HG02938 (cell line): ENCODE measurements around the gene SLC35E4.

Experiments used
- ATAC-seq: cut with Tn5 transposase; IDR thresholded peaks from one replicate; pipeline ENCODE4 v1.9.1; 2021; ENCODE audit warnings: mild to moderate bottlenecking, moderate library complexity; ENCODE audit not compliant: unreplicated experiment

Gene SLC35E4

DNA sequence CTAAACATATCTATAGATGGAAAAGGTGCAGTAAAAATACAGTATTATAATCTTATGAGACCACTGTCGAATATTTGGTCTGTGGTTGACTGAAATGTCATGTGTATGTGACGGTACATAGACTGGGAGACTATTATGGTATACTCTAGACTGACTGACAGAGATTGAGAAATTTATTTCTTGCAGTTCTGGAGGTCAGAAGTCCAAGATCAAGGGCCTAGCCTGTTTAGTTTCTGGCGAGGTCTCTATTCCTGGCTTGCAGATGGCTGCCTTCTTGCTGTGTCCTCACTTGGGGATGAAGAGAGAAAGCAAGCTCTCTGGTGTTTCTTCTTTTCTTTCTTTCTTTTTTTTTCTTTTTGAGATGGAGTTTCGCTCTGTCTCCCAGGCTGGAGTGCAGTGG, 51.8 kb downstream of the SLC35E4 start:
- ATAC-seq, result no peak

DNA sequence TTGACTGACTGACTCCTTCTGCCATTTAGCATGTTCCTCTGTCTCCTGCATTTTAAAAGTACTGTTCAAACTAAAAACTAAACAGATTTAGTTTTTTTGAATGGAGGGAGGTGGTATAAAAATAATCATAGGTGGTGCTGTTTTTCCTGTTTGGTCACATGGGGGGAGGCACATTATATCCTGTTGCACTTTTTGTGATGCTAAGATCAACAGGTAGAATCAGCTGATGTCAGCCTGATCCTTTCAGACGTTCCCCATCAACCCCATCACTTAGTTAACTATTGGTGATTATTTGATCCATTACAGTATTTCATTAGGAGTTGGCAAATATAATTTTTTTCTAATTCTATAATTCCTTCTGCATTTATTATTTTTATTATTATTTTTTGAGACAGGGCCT, 54.0 kb downstream of the SLC35E4 start:
- ATAC-seq, result no peak

DNA sequence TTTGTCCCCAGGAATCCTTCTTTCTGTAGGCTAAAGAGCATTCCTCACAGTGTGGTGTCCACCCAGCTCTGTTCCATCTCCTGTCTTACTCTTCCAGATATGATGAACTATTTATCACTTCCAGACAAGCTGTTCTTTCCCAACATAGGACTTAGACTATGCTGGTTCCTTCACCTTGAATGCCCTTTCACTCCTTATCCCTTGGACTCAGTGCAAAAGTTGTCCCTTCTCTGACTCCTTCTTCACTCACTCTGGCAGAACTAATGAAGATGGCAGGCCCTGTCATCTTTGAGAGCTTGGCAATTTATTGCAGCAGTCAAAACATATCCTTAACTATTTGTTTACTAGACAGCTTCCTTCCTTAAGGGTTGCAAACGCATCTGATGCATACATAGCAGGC, 55.6 kb downstream of the SLC35E4 start:
- ATAC-seq, result no peak

GRCh38 chr22:30694171-30694639, 58.6 kb downstream of the SLC35E4 start:
- no peak for ATAC-seq

DNA sequence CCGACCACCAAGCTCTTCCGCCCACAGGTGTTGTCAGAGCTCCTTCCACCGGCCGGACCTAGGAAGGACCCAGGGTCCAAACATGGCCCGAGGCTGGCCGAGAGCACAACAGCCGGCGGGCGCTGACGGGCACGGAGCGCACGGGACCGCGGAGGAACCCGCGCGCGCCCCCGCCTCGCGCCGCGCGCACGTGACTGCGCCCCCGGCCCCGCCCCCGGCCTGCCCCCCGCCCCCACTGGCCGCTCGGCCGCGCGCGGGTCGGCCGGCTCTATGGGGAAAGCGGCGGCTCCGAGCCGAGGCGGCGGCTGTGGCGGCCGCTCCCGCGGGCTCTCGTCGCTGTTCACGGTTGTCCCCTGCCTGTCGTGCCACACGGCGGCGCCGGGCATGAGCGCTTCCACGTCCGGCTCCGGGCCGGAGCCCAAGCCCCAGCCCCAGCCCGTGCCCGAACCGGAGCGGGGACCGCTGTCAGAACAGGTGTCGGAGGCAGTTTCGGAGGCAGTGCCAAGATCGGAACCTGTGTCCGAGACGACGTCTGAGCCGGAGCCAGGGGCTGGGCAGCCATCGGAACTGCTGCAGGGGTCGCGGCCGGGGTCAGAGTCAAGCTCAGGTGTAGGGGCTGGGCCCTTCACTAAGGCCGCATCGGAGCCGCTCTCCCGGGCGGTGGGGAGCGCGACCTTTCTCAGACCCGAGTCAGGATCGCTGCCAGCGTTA, 59.2 kb downstream of the SLC35E4 start, which contains the start of gene OSBP2:
Gene OSBP2, plus strand, starts transcription at position 235 of the 711 bp plus-strand sequence. Its CDS starts 36 bp downstream, at position 271.
- no peak for ATAC-seq

DNA sequence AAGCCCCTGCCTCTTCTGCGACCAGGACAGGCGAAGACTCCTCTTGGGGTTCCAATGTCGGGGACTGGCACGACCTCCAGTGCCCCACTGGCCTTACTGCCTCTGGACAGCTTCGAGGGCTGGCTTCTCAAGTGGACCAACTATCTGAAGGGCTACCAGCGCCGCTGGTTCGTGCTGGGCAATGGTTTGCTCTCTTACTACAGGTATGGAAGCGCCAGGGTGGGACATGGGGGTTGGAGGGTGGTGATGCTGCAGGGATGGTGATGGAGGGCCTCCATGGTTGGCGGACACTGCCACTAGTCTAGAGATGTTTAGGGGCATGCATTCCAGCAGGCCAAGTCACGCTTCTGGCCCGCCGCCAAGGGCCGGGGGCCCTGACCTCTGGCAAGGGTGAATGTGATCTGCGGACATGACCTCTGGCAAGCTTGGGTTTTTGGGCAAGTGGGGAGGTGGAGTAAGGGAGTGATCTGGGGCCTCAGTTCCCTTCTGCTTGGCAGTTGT, 59.8 kb downstream of the SLC35E4 start:
- ATAC-seq, result no peak

GRCh38 chr22:30695871-30696655, 60.5 kb downstream of the SLC35E4 start:
- ATAC-seq, result no peak
